ENCODE data around the gene NXT1.

NXT1 gene

DNA sequence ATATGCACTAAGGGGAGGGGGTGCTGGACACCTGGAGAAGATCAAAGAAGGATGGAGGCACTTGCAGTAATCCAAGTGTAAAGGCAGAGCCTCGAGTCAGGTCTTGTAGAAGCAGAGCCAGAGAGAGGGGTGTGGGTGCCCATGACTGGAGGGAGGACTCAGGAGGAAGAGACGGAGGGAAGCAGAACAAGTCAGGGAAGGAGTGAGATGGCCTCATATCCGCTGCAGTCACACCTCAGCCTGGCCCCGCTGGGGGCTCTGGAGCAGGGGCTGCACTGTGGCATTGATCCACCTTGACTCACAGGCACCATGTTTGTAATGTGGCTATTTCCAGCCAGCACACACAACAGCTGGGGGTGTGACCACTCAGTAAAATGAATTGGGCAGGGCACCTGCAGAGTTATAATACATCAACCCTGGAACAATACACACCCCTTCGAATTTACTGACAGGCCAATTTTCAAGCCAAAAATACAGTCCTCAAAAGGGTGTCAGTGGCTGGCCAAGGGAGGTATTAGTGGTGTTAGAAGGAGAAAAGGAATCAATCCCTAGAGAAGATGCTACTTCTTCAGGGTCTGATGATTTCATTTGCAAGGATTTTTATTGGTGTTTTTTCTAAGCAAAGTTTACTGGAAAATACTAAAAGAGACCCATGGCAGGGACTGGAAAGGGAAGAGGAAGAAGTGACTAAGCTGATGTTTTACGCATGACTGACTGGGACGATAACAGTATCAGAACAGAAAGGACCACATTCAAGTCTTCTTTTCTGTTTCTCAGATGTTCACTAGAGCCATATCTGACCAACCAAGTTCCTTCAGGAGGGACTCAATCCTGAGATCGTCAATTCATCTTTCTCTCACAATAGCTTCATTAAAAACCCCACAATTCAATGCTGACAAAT lies 18.9 kb upstream of the NXT1 start:
- Histone ChIP-seq H3K27me3 (ENCODE audit: control insufficient read depth, insufficient read depth, low read length) (no peaks in the 10 kb centered on the region), H3K4me1 (ENCODE audit: control insufficient read depth, insufficient read depth, low read length) (no peaks in the 10 kb centered on the region), H3K27ac (ENCODE audit: low read depth, low read length) (no peak overlapping the region)

DNA sequence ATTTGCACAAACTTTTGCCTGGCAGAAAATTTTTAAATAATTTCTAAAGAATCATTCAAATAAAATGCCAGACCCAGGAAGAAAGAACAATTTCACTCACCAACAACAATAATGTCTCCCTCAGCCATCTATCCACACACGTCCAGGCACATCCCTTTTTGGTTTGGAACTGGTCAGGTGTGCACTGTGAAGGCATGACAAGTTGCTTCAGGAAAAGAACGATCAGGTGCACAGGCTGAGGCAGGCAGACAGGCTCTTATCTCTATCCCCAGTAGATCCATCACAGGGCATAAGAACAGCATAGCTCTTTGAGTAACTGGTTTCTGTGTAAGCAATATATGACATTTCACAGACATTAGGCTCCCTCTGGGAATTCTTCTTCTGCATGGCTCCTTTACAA lies 18.1 kb upstream of the NXT1 start:
- no peak overlapping the region for H3K27ac ChIP-seq (ENCODE audit: low read depth, low read length)
- peaks cover 5% of the 10 kb centered on the region for H3K4me1 ChIP-seq (ENCODE audit: control insufficient read depth, insufficient read depth, low read length)
- no peak overlapping the region for H3K9ac ChIP-seq (ENCODE audit: low read length)

More for the DNA sequence above, 18.9 kb upstream of the NXT1 start:
- Histone ChIP-seq H3K9me3 (ENCODE audit: control insufficient read depth, insufficient read depth, low read depth, low read length) (no peaks in the 10 kb centered on the region; the same call in 1 of the 2 replicates), H3K4me3 (ENCODE audit: low read depth, low read length) (no peak overlapping the region), H3K36me3 (ENCODE audit: control insufficient read depth, insufficient read depth, low read length) (no peaks in the 10 kb centered on the region), H3K9ac (ENCODE audit: low read length) (no peak overlapping the region)

DNA sequence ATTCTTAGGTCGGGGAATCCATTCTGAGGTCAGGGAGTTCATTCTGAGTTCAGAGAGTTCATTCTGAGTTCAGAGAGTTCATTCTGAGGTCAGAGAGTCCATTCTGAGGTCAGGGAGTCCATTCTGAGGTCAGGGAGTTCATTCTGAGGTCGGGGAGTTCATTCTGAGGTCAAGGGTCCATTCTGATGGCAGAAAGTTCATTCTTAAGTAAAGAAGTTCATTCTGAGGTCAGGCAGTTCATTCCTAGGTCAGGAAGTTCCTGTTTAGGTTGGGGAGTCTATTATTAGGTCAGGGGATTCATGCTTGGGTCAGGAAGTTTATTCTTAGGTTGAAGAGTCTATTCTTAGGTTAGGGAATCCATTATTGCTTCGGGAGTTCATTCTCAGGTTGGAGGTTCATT lies 16.5 kb upstream of the NXT1 start:
- Histone ChIP-seq H3K27me3 (ENCODE audit: control insufficient read depth, insufficient read depth, low read length) (no peaks in the 10 kb centered on the region), H3K9me3 (ENCODE audit: control insufficient read depth, insufficient read depth, low read depth, low read length) (no peaks in the 10 kb centered on the region; the same call in 1 of the 2 replicates), H3K27ac (ENCODE audit: low read depth, low read length) (no peak overlapping the region), H3K36me3 (ENCODE audit: control insufficient read depth, insufficient read depth, low read length) (no peaks in the 10 kb centered on the region), H3K4me1 (ENCODE audit: control insufficient read depth, insufficient read depth, low read length) (peaks cover 8% of the 10 kb centered on the region), H3K9ac (ENCODE audit: low read length) (no peak overlapping the region), H3K4me3 (ENCODE audit: low read depth, low read length) (no peak overlapping the region)

More for the DNA sequence above, 18.1 kb upstream of the NXT1 start:
- Histone ChIP-seq H3K4me3 (ENCODE audit: low read depth, low read length) (no peak overlapping the region), H3K9me3 (ENCODE audit: control insufficient read depth, insufficient read depth, low read depth, low read length) (no peaks in the 10 kb centered on the region; the same call in 1 of the 2 replicates), H3K36me3 (ENCODE audit: control insufficient read depth, insufficient read depth, low read length) (no peaks in the 10 kb centered on the region), H3K27me3 (ENCODE audit: control insufficient read depth, insufficient read depth, low read length) (no peaks in the 10 kb centered on the region)

DNA sequence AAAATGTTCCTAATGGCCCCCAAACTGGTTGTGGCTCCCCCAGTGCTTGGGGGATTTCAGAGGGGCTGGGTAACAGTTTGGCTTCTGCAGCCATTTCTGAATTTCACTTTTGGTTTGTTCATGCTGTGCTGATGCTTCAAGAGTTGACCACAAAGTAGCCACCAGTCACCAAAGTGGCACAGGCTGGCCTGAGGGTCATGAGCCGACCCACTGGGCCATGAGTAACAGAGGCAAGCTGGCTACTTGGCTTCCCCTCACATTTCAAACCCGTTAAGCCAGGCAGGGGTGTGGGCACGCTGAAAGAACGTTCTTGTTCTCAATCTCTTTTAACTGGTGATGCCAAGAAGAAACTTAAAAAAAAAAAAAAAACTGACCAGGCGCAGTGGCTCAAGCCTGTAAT lies 15.1 kb upstream of the NXT1 start:
- no peaks in the 10 kb centered on the region for H3K36me3 ChIP-seq (ENCODE audit: control insufficient read depth, insufficient read depth, low read length)
- no peaks in the 10 kb centered on the region for H3K9me3 ChIP-seq (ENCODE audit: control insufficient read depth, insufficient read depth, low read depth, low read length)
- H3K27ac ChIP-seq (ENCODE audit: low read depth, low read length), result no peak overlapping the region
- H3K27me3 ChIP-seq (ENCODE audit: control insufficient read depth, insufficient read depth, low read length), result no peaks in the 10 kb centered on the region
- H3K4me1 ChIP-seq (ENCODE audit: control insufficient read depth, insufficient read depth, low read length), result peaks cover 8% of the 10 kb centered on the region
- no peak overlapping the region for H3K9ac ChIP-seq (ENCODE audit: low read length)
- no peak overlapping the region for H3K4me3 ChIP-seq (ENCODE audit: low read depth, low read length)

DNA sequence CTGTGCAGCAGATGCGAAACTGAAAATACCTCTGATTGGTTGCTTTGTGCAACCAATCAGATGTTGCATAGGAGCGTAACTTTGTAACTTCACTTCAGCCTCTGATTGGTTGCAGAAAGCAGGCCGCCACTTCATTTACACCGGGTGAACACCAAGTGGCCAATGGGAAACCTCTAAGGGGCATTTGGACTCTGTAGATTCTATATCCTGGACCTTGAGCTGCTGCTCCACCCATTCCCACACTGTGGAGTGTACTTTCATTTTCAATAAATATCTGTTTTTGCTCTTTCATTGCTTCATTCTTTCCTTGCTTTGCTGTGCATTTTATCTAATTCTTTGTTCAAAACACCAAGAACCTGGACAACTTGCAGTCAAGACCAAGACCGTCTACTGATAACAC lies 14.1 kb upstream of the NXT1 start:
- Histone ChIP-seq H3K27ac (ENCODE audit: low read depth, low read length) (no peak overlapping the region), H3K9ac (ENCODE audit: low read length) (no peak overlapping the region), H3K9me3 (ENCODE audit: control insufficient read depth, insufficient read depth, low read depth, low read length) (no peaks in the 10 kb centered on the region), H3K4me1 (ENCODE audit: control insufficient read depth, insufficient read depth, low read length) (peaks cover 8% of the 10 kb centered on the region), H3K36me3 (ENCODE audit: control insufficient read depth, insufficient read depth, low read length) (no peaks in the 10 kb centered on the region), H3K4me3 (ENCODE audit: low read depth, low read length) (no peak overlapping the region), H3K27me3 (ENCODE audit: control insufficient read depth, insufficient read depth, low read length) (no peaks in the 10 kb centered on the region)

DNA sequence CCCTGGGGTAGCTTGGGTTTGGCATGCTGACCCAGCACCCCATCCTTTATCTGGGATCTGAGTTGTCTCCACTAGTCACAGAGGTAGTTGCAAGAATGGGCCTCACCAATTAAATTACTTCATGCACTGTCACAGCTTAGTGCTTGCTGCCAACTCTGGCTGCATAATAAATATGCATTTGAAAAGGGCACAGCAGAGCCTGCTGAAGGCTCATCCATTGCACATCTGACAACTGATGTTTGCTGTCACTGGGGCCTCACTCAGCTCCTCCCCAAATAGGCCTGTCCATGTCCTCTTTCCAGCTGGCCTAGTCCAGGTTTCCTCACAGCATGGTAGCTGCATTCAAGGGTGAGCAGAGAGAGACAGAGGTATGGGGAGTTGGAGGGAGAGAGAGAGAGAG lies 13.3 kb upstream of the NXT1 start:
- H3K4me3 ChIP-seq (ENCODE audit: low read depth, low read length), result no peak overlapping the region
- H3K9ac ChIP-seq (ENCODE audit: low read length), result no peak overlapping the region
- no peaks in the 10 kb centered on the region for H3K36me3 ChIP-seq (ENCODE audit: control insufficient read depth, insufficient read depth, low read length)
- peaks cover 8% of the 10 kb centered on the region for H3K4me1 ChIP-seq (ENCODE audit: control insufficient read depth, insufficient read depth, low read length)
- H3K27ac ChIP-seq (ENCODE audit: low read depth, low read length), result no peak overlapping the region
- H3K27me3 ChIP-seq (ENCODE audit: control insufficient read depth, insufficient read depth, low read length), result no peaks in the 10 kb centered on the region
- H3K9me3 ChIP-seq (ENCODE audit: control insufficient read depth, insufficient read depth, low read depth, low read length), result no peaks in the 10 kb centered on the region

DNA sequence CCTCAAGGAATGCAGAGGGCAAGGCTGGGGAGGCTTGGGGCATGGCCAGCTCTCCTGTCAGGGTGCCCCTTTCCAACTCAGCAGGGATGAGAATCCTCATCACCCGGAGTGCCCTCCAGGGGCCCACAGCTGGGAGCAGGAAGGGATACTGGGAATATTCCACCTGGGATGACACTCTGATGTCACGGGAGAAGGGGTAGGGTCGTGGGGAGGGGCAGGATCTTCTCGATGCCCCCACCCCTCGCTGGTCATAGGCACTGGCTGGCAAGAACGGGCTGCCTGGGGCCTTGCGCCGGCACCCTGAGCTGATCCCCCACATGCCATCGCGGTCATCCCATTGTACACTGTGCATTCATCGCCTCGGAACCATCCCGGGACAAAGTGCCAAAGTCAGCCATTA lies 10.6 kb upstream of the NXT1 start:
- Histone ChIP-seq H3K4me3 (ENCODE audit: low read depth, low read length) (no peak overlapping the region), H3K27ac (ENCODE audit: low read depth, low read length) (no peak overlapping the region), H3K9ac (ENCODE audit: low read length) (no peak overlapping the region), H3K36me3 (ENCODE audit: control insufficient read depth, insufficient read depth, low read length) (no peaks in the 10 kb centered on the region), H3K9me3 (ENCODE audit: control insufficient read depth, insufficient read depth, low read depth, low read length) (no peaks in the 10 kb centered on the region), H3K4me1 (ENCODE audit: control insufficient read depth, insufficient read depth, low read length) (peaks cover 8% of the 10 kb centered on the region), H3K27me3 (ENCODE audit: control insufficient read depth, insufficient read depth, low read length) (no peaks in the 10 kb centered on the region)

DNA sequence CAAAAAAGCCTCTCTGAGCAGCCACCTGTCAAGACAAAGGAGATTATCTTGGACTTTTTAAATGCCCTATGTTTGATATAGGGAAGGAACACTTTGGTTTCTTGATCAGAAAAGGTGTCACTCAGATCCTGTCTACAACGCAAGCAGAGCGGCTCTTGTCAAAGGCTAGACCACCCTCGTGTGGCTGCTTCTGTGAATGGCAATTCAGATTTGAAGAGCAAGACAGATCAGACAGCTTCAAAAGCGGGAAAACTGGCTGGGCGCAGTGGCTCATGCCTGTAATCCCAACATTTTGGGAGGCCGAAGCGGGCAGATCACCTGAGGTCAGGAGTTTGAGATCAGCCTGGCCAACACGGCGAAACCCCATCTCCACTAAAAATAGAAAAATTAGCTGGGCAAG lies 10.1 kb upstream of the NXT1 start:
- Histone ChIP-seq H3K9ac (ENCODE audit: low read length) (no peak overlapping the region), H3K27ac (ENCODE audit: low read depth, low read length) (no peak overlapping the region), H3K9me3 (ENCODE audit: control insufficient read depth, insufficient read depth, low read depth, low read length) (no peaks in the 10 kb centered on the region), H3K4me1 (ENCODE audit: control insufficient read depth, insufficient read depth, low read length) (peaks cover 8% of the 10 kb centered on the region), H3K27me3 (ENCODE audit: control insufficient read depth, insufficient read depth, low read length) (no peaks in the 10 kb centered on the region), H3K36me3 (ENCODE audit: control insufficient read depth, insufficient read depth, low read length) (no peaks in the 10 kb centered on the region), H3K4me3 (ENCODE audit: low read depth, low read length) (no peak overlapping the region)

DNA sequence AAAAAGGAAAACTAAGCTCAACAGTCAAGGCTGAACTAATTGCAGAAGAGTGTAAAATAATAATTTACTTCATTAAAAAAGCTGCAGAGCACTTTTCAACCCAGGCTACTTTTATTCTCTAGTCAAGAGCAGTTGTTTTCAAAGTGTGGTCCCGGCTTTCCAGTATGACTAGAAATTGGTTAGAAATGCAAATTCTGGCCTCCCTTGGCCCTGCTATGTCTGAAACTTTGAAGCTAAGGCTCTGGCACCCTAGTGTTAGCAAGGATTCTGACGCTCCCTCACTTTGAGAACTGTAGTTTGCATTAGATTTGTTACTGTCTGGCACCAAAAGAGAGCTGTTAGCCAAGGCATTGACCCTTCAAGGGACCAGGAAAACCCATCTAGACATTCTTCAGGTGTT lies 9.5 kb upstream of the NXT1 start:
- no peak overlapping the region for H3K27ac ChIP-seq (ENCODE audit: low read depth, low read length)
- no peaks in the 10 kb centered on the region for H3K36me3 ChIP-seq (ENCODE audit: control insufficient read depth, insufficient read depth, low read length)

DNA sequence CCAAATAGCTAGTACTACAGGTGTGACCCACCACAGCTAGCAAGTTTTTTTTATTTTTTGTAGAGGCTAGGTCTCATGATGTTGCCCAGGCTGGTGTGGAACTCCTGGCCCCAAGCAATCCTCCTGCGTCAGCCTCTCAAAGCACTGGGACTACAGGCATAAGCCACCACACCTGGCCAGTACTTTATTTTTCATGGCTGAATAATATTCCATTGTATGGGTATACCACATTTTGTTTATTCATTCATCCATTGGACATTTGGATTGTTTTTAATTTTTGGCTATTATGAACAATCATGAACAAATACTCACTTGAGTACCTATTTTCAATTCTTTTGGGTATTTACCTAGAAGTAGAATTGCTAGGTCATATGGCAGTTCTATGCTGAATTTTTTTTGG lies 7.0 kb upstream of the NXT1 start:
- no peaks in the 10 kb centered on the region for H3K27me3 ChIP-seq (ENCODE audit: control insufficient read depth, insufficient read depth, low read length)
- no peaks in the 10 kb centered on the region for H3K36me3 ChIP-seq (ENCODE audit: control insufficient read depth, insufficient read depth, low read length)
- peaks cover 5% of the 10 kb centered on the region for H3K4me1 ChIP-seq (ENCODE audit: control insufficient read depth, insufficient read depth, low read length)
- no peak overlapping the region for H3K4me3 ChIP-seq (ENCODE audit: low read depth, low read length)
- no peaks in the 10 kb centered on the region for H3K9me3 ChIP-seq (ENCODE audit: control insufficient read depth, insufficient read depth, low read depth, low read length)
- no peak overlapping the region for H3K9ac ChIP-seq (ENCODE audit: low read length)
- H3K27ac ChIP-seq (ENCODE audit: low read depth, low read length), result no peak overlapping the region

More for the DNA sequence above, 9.5 kb upstream of the NXT1 start:
- Histone ChIP-seq H3K9ac (ENCODE audit: low read length) (no peak overlapping the region), H3K4me3 (ENCODE audit: low read depth, low read length) (no peak overlapping the region), H3K4me1 (ENCODE audit: control insufficient read depth, insufficient read depth, low read length) (peaks cover 8% of the 10 kb centered on the region), H3K27me3 (ENCODE audit: control insufficient read depth, insufficient read depth, low read length) (no peaks in the 10 kb centered on the region), H3K9me3 (ENCODE audit: control insufficient read depth, insufficient read depth, low read depth, low read length) (no peaks in the 10 kb centered on the region)

DNA sequence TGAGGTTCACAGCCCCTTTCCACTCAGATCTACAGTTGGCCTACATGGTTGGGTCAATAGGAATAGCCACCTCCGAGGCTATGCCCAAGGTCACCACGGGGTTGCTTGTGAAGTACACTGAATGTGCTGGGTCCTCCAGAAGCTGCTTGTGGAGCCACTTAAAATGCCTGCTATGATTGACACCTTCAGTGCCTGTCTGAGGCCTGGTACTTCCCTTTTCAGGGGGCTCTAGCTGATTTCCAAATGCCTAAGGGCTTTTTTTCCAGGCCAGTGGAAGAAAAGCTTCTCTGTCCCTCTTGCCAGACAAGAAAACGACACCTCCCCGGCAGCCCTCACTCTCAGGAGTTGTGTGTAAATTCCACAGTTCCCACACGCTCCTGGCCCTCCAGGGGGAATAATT lies 6.3 kb upstream of the NXT1 start:
- H3K4me1 ChIP-seq (ENCODE audit: control insufficient read depth, insufficient read depth, low read length), result peaks cover 12% of the 10 kb centered on the region
- no peak overlapping the region for H3K4me3 ChIP-seq (ENCODE audit: low read depth, low read length)
- H3K36me3 ChIP-seq (ENCODE audit: control insufficient read depth, insufficient read depth, low read length), result no peaks in the 10 kb centered on the region
- H3K9me3 ChIP-seq (ENCODE audit: control insufficient read depth, insufficient read depth, low read depth, low read length), result no peaks in the 10 kb centered on the region
- H3K27me3 ChIP-seq (ENCODE audit: control insufficient read depth, insufficient read depth, low read length), result no peaks in the 10 kb centered on the region
- no peak overlapping the region for H3K9ac ChIP-seq (ENCODE audit: low read length)
- H3K27ac ChIP-seq (ENCODE audit: low read depth, low read length), result no peak overlapping the region
